CD4-positive, alpha-beta T cell treated with Interleukin-4 for 4 hours (primary cell): ENCODE measurements around the gene TKTL1.

Experiments
- DNase-seq: peaks from one replicate; pipeline ENCODE4 v3.0.0-alpha.2; 2020

Gene TKTL1

DNA sequence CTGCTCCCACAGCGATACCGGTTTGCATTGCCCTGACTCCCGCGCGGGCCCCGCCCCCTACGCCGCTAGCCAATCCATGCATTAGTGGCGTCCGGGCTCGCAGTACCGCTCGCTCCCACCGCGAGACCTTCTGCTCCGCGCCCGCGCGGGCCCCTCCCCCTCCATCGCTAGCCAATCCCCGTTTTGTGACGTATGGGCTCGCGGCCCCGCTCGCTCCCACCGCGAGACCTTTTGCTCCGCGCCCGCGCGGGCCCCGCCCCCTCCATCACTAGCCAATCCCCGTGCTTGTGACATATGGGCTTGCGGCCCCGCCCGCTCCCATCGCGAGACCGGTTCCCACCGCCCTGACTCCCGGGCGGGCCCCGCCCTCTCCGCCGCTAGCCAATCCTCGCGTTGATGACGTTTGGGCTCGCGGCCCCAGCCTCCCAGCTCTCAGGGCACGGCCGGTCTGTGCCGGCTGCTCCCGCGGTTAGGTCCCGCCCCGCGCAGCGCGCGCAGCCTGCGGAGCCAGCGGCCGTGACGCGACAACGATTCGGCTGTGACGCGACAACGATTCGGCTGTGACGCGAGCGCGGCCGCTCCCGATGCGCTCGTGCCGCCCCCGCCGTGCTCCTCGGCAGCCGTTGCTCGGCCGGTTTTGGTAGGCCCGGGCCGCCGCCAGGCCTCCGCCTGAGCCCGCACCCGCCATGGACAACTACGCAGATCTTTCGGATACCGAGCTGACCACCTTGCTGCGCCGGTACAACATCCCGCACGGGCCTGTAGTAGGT, 83.4 kb downstream of the TKTL1 start, which contains the start of gene EMD:
Gene EMD, plus strand, starts transcription at position 497 of the 770 bp plus-strand sequence. Its CDS starts 190 bp downstream, at position 687.
- peak; percentile 98 for DNase-seq

DNA sequence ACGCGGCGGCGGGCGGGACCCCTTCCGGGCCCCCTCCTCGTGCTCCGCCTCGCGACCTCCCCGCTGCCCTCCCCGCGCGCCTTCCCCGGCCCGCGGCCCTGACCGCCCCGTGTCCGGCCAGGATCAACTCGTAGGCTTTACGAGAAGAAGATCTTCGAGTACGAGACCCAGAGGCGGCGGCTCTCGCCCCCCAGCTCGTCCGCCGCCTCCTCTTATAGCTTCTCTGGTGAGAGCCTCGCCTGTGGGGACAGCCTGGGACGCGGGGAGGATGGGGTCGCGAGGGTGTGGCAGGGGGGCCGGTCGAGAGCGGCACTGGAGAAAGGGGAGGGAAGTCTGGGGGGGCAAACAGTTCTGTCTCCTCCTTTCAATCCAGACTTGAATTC, 84.0 kb downstream of the TKTL1 start:
- no peak for DNase-seq
